ENCODE measurements around the gene SRXN1.

DNA sequence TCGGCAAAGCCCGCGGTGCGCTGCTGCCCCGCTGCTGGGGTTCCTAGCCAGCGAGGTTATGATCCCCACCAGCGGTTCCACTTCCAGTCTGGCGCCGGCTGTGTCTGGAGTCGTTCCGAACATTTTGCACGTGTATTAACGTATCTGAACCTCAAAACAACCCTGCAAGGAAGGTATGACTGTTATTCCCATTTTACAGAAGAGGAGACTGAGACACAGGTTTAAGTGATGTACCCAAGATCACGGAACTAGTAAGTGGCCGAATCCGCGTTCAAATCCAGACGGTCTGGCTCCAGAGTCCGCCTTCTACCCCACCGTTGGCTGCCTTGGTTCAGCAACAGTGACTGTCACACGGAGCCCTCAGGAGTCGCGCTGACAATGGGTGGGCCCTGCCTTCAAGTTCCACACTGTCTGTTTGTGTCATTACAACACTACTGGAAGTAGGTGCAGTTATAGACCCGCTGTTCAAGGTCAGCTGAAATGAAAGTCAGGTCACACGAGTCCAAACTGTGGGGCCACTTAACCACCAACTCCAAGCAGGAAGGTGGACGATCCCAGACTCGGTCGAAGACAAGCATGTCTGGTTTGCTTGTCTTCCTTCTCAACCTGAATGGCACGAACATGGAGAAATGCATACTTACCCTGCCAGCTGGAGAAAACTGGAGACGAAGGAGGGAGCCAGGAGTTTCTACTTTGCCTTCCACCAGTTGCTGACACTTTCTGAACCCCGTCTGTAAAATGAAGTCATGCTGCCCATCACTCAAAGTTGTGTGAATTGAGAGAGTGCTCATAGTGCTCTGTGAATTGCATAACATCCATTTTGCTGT, 803 bp upstream of the SRXN1 start:
- TF ChIP-seq ZFP36 (IDR thresholded peaks at IDR 0.05; ENCODE audit: low read depth, low read length, partially characterized antibody) (no peak), BDP1 (IDR thresholded peaks at IDR 0.05; ENCODE audit: insufficient read depth, insufficient read length) (no peak)
- TF ChIP-seq, protein P1, sequence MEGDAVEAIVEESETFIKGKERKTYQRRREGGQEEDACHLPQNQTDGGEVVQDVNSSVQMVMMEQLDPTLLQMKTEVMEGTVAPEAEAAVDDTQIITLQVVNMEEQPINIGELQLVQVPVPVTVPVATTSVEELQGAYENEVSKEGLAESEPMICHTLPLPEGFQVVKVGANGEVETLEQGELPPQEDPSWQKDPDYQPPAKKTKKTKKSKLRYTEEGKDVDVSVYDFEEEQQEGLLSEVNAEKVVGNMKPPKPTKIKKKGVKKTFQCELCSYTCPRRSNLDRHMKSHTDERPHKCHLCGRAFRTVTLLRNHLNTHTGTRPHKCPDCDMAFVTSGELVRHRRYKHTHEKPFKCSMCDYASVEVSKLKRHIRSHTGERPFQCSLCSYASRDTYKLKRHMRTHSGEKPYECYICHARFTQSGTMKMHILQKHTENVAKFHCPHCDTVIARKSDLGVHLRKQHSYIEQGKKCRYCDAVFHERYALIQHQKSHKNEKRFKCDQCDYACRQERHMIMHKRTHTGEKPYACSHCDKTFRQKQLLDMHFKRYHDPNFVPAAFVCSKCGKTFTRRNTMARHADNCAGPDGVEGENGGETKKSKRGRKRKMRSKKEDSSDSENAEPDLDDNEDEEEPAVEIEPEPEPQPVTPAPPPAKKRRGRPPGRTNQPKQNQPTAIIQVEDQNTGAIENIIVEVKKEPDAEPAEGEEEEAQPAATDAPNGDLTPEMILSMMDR (IDR thresholded peaks at IDR 0.05 in 2 of 3, conservative IDR thresholded peaks at IDR 0.05 in 1 of 3; ENCODE audit: insufficient read depth in 2 of 3, low read depth in 1 of 3, low read length in 3 of 3) = no peak

Measured in K562 (cell line).